Epithelial cell of esophagus (primary cell): Measurements from ENCODE around the gene YTHDF2.
A peak's percentile ranks its signal among the peaks of the same experiment; 100 is the strongest.

Experiments
- DNase-seq: peaks from one replicate; pipeline ENCODE4 v3.0.0; 2010; ENCODE audit warnings: low read depth
- H3K4me3 ChIP-seq: 2 replicates; pipeline ENCODE4 v1.5.1; 2011; ENCODE audit warnings: mild to moderate bottlenecking, low read length, control low read depth
- CTCF ChIP-seq: IDR thresholded peaks from 2 replicates; pipeline ENCODE4 v1.5.1; 2011; ENCODE audit warnings: low read depth, mild to moderate bottlenecking, low read length, control low read depth, inconsistent platforms; ENCODE audit not compliant: insufficient read depth; ENCODE audit errors: missing control alignments

The YTHDF2 gene

GRCh38 chr1:28812669-28813468 lies 76.1 kb downstream of the YTHDF2 start:
- no peak overlapping the region for H3K4me3 ChIP-seq
- no peak for TF ChIP-seq CTCF
- DNase-seq: no peak

GRCh38 chr1:28813931-28814465 lies 77.3 kb downstream of the YTHDF2 start:
- no peak for TF ChIP-seq CTCF
- DNase-seq: no peak
- H3K4me3 ChIP-seq: no peak overlapping the region

GRCh38 chr1:28815533-28816185 lies 78.9 kb downstream of the YTHDF2 start:
- peak; percentile 22 for DNase-seq
- no peak for TF ChIP-seq CTCF
- H3K4me3 ChIP-seq: no peak overlapping the region

GRCh38 chr1:28817133-28817532 lies 80.4 kb downstream of the YTHDF2 start:
- no peak overlapping the region for H3K4me3 ChIP-seq
- no peak for TF ChIP-seq CTCF
- DNase-seq: no peak

GRCh38 chr1:28819020-28819419 lies 82.3 kb downstream of the YTHDF2 start:
- no peak for TF ChIP-seq CTCF

More at GRCh38 chr1:28819020-28819419, 82.3 kb downstream of the YTHDF2 start:
- H3K4me3 ChIP-seq: no peak overlapping the region
- no peak for DNase-seq
